ENCODE measurements around the gene CMIP.
"Not testable (repeated sequence)": the region's sequence is repeated elsewhere in the genome, so short reads cannot be mapped to it uniquely, and the experiment has no call there.

The CMIP gene

GRCh38 chr16:81572386-81573144 lies 128.0 kb downstream of the CMIP start:
- no peak for DNase-seq (ENCODE audit: low read depth)
- no peak for TF ChIP-seq CTCF (IDR thresholded peaks at IDR 0.05; ENCODE audit: insufficient read depth, low read depth, low read length, missing control alignments)
- no peak overlapping the region for H3K4me3 ChIP-seq (ENCODE audit: low read length)

- no peak for DNase-seq (ENCODE audit: low read depth)
- no peak for TF ChIP-seq CTCF (IDR thresholded peaks at IDR 0.05; ENCODE audit: insufficient read depth, low read depth, low read length, missing control alignments)
- no peak overlapping the region for H3K4me3 ChIP-seq (ENCODE audit: low read length)
Observed at GRCh38 chr16:81573533-81574020, 129.0 kb downstream of the CMIP start.

GRCh38 chr16:81574168-81574567 lies 129.6 kb downstream of the CMIP start:
- H3K4me3 ChIP-seq (ENCODE audit: low read length): no peak overlapping the region
- no peak for TF ChIP-seq CTCF (IDR thresholded peaks at IDR 0.05; ENCODE audit: insufficient read depth, low read depth, low read length, missing control alignments)
- DNase-seq (ENCODE audit: low read depth): no peak

- DNase-seq (ENCODE audit: low read depth): no peak
- TF ChIP-seq CTCF (IDR thresholded peaks at IDR 0.05; ENCODE audit: insufficient read depth, low read depth, low read length, missing control alignments): no peak
- H3K4me3 ChIP-seq (ENCODE audit: low read length): no peak overlapping the region
Observed at GRCh38 chr16:81575307-81575706, 130.7 kb downstream of the CMIP start.

- no peak overlapping the region for H3K4me3 ChIP-seq (ENCODE audit: low read length)
- TF ChIP-seq CTCF (IDR thresholded peaks at IDR 0.05; ENCODE audit: insufficient read depth, low read depth, low read length, missing control alignments): no peak
- DNase-seq (ENCODE audit: low read depth): no peak
Observed at GRCh38 chr16:81575834-81576233, 131.2 kb downstream of the CMIP start.

- no peak for TF ChIP-seq CTCF (IDR thresholded peaks at IDR 0.05; ENCODE audit: insufficient read depth, low read depth, low read length, missing control alignments)
- DNase-seq (ENCODE audit: low read depth): no peak
- H3K4me3 ChIP-seq (ENCODE audit: low read length): no peak overlapping the region
Observed at GRCh38 chr16:81576696-81577095, 132.1 kb downstream of the CMIP start.

- DNase-seq (ENCODE audit: low read depth); H3K4me3 ChIP-seq (ENCODE audit: low read length): not testable (repeated sequence)
Observed at GRCh38 chr16:81577272-81577671, 132.7 kb downstream of the CMIP start.
